HCT116 (cell line): ENCODE measurements around the gene SYNE1. TPM values are rescaled to one million over a fixed set of nuclear protein-coding genes. Genes with fewer than 3 reads are reported as not detected.

ENCODE experiments used
- ATAC-seq: fragments of 200-7000 bp; cut with Tn5 transposase; 2 replicates; pipeline ENCODE4 v1.9.1; 2020; ENCODE audit warnings: mild to moderate bottlenecking, moderate library complexity
- BruUV-seq: library from RNA; stranded (reverse); fragments of 400-500 nt; replicated peaks from 2 replicates; lab custom pipeline; 2021; lab: Mats Ljungman, UMichigan
- CTCF ChIA-PET: fragments of 300-600 bp; sonication (Branson Sonifier 250); formaldehyde crosslinking; loops from one replicate; lab custom pipeline; 2021; ENCODE audit warnings: antibody characterized with exemption; lab: Charles Lee
- POLR2A ChIA-PET: fragments of 300-600, 350-600 bp; sonication (Branson Sonifier 250); formaldehyde crosslinking; loops from one replicate; lab custom pipeline; 2021; ENCODE audit warnings: antibody characterized with exemption; lab: Charles Lee
- RAD21 ChIA-PET, 2 experiments: fragments of 300-600 bp; sonication (Branson Sonifier 250); formaldehyde crosslinking; loops; one replicate each; lab custom pipeline; 2023; ENCODE audit warnings: low total read pairs in 2 of 2; ENCODE audit not compliant: uncharacterized antibody in 2 of 2, unreplicated experiment in 2 of 2, low non-redundant PET in 1 of 2; lab: Charles Lee
- DNase-seq: peaks from one replicate; pipeline ENCODE4 v3.0.0-alpha.2; 2010; ENCODE audit warnings: low read depth, low spot score
- H2AFZ ChIP-seq: fragments of 200-600 bp; shearing (Covaris generic), sonication (generic); 2 replicates; pipeline ENCODE4 v1.6.1; 2017; ENCODE audit warnings: low read depth, mixed run types, mixed read lengths, antibody characterized with exemption, low read length; ENCODE audit not compliant: poor library complexity, severe bottlenecking
- H3K27ac ChIP-seq: 2 replicates; pipeline ENCODE4 v1.5.1; 2012; ENCODE audit warnings: low read depth, low read length
- H3K27me3 ChIP-seq: fragments of 200-600 bp; sonication (generic); 2 replicates; pipeline ENCODE4 v1.6.1; 2016; ENCODE audit warnings: mixed run types, low read length, mixed read lengths; ENCODE audit not compliant: insufficient read depth
- H3K36me3 ChIP-seq, 2 experiments: fragments of 200-500 bp in 1 of 2; fragments of 200-600 bp in 1 of 2; sonication (Bioruptor generic) in 1 of 2; sonication (generic) in 1 of 2; 2 replicates each; pipeline versions ENCODE4 v1.5.1 to v1.6.1; 2014 to 2016; ENCODE audit warnings: low read length in 2 of 2, inconsistent platforms in 1 of 2, mixed read lengths in 1 of 2, mixed run types in 1 of 2; ENCODE audit not compliant: insufficient read depth in 2 of 2, control insufficient read depth in 1 of 2
- H3K4me1 ChIP-seq, 2 experiments: fragments of 200-600 bp in 1 of 2; sonication (generic) in 1 of 2; 2 replicates each; pipeline versions ENCODE4 v1.5.1 to v1.6.1; 2012 to 2017; ENCODE audit warnings: low read length in 2 of 2, inconsistent platforms in 1 of 2, mild to moderate bottlenecking in 1 of 2, mixed read lengths in 1 of 2, mixed run types in 1 of 2, moderate library complexity in 1 of 2; ENCODE audit not compliant: insufficient read depth in 2 of 2, control insufficient read depth in 1 of 2
- H3K4me2 ChIP-seq: fragments of 200-600 bp; sonication (generic); 2 replicates; pipeline ENCODE4 v1.6.1; 2017; ENCODE audit warnings: mixed run types, low read length, mixed read lengths
- H3K4me3 ChIP-seq, 2 experiments: fragments of 200-600 bp in 1 of 2; sonication (generic) in 1 of 2; replicated peaks in 1 of 2; 2 replicates each; pipeline ENCODE4 v1.5.1; 2011 to 2016; ENCODE audit warnings: low read length in 2 of 2, control low read depth in 1 of 2, low read depth in 1 of 2, mild to moderate bottlenecking in 1 of 2, mixed read lengths in 1 of 2, mixed run types in 1 of 2
- H3K79me2 ChIP-seq: fragments of 200-600 bp; sonication (generic); 2 replicates; pipeline ENCODE4 v1.6.1; 2017; ENCODE audit warnings: mild to moderate bottlenecking, mixed run types, low read length, moderate library complexity, mixed read lengths; ENCODE audit not compliant: insufficient read depth
- H3K9ac ChIP-seq: fragments of 200-600 bp; sonication (generic); 2 replicates; pipeline ENCODE4 v1.6.1; 2016; ENCODE audit warnings: low read length, mixed read lengths
- H3K9me2 ChIP-seq: fragments of 200-600 bp; sonication (generic), shearing (Covaris generic); 2 replicates; pipeline ENCODE4 v1.6.1; 2017; ENCODE audit warnings: mixed run types, mild to moderate bottlenecking, moderate library complexity; ENCODE audit not compliant: insufficient read depth
- H3K9me3 ChIP-seq, 2 experiments: fragments of 200-500 bp in 1 of 2; fragments of 200-600 bp in 1 of 2; sonication (Bioruptor generic) in 1 of 2; sonication (generic) in 1 of 2; 2 replicates each; pipeline ENCODE4 v1.6.1; 2014 to 2017; ENCODE audit warnings: low read length in 2 of 2, mixed read lengths in 2 of 2, inconsistent platforms in 1 of 2, low read depth in 1 of 2, mild to moderate bottlenecking in 1 of 2, mixed run types in 1 of 2, moderate library complexity in 1 of 2; ENCODE audit not compliant: control insufficient read depth in 1 of 2, insufficient read depth in 1 of 2
- H4K20me1 ChIP-seq: fragments of 200-600 bp; sonication (generic), shearing (Covaris generic); 2 replicates; pipeline ENCODE4 v1.6.1; 2017; ENCODE audit warnings: mixed run types, mild to moderate bottlenecking, moderate library complexity; ENCODE audit not compliant: insufficient read depth
- EZH2 ChIP-seq: fragments of 200-600 bp; sonication (generic); IDR thresholded peaks from 2 replicates; pipeline ENCODE4 v1.6.1; 2017; ENCODE audit warnings: antibody characterized with exemption, mixed run types
- FOSL1 ChIP-seq: IDR thresholded peaks from 2 replicates; pipeline ENCODE4 v1.6.1; 2012; ENCODE audit warnings: low read depth
- JUND ChIP-seq: IDR thresholded peaks from 2 replicates; pipeline ENCODE4 v1.6.1; 2012
- SRF ChIP-seq: IDR thresholded peaks from 2 replicates; pipeline ENCODE4 v1.6.1; 2012; ENCODE audit warnings: low read depth
- ZFX ChIP-seq: fragments of 450-650 bp; IDR thresholded peaks from 2 replicates; pipeline ENCODE4 v1.6.1; 2017
- ZNF274 ChIP-seq: fragments of 200-500 bp; sonication (Bioruptor generic); IDR thresholded peaks from 2 replicates; pipeline ENCODE4 v1.6.1; 2014; ENCODE audit warnings: mild to moderate bottlenecking, low read depth, low read length, inconsistent platforms
- intact Hi-C: fragments of 100-400 bp; cut with micrococcal nuclease; formaldehyde crosslinking; loops from 2 replicates; pipeline ENCODE4 v1.10.0; 2022
- total RNA-seq: library from RNA; stranded (reverse); gene quantifications from one replicate; pipeline ENCODE4 v1.2.1, GENCODE V29; 2021; ENCODE audit not compliant: unreplicated experiment
- TF ChIP-seq, protein P1 (sequence below): IDR thresholded peaks from 2 replicates; pipeline ENCODE4 v1.6.1; 2012
- TF ChIP-seq, protein P2 (sequence below): IDR thresholded peaks from 2 replicates; pipeline ENCODE4 v1.6.1; 2012; ENCODE audit warnings: low read depth

SYNE1 gene
- total RNA-seq, 1 experiment from 2014 or later = 5.4 TPM

DNA sequence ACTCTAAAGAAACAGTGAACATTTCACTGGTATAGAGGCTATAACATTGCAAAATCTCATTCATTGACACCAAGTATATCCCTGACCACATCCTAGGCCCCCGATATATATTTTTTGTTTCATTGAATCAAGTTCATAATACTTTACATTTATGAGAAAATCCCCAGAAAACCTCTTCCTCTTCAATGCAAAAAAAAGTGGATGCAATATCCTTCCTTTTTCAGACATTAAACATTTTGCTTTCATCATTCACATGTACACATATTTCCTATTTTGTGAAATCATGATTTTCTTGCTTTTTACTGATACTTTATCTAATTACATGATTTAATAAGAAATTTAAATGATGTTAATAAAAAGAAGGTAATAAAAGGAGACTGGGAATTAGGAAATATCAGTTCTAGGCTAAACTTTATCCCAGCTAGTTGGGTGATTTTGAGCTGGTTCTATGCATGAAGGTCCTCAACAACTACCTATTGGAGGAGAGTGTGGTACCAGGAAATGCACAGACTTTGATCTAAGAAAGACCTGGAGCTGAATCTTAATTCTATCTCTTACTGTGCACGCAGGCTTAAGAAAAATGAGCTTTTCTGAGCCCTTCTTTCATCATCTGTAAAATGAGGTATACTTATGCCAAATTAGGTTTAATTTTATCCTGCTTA, 4.9 kb downstream of the SYNE1 start:
- Histone ChIP-seq H2AFZ (no peak overlapping the region), H3K4me1 (no peaks in the 10 kb centered on the region), H3K27me3 (no peaks in the 10 kb centered on the region), H3K36me3 (no peaks in the 10 kb centered on the region), H3K9ac (no peak overlapping the region), H4K20me1 (no peaks in the 10 kb centered on the region), H3K9me2 (no peaks in the 10 kb centered on the region), H3K4me2 (no peak overlapping the region), H3K27ac (no peak overlapping the region), H3K4me3 (no peak overlapping the region), H3K79me2 (no peaks in the 10 kb centered on the region), H3K9me3 (no peaks in the 10 kb centered on the region)
- no peak for DNase-seq
- TF ChIP-seq ZNF274 (no peak), ZFX (no peak), SRF (no peak), FOSL1 (no peak), JUND (no peak), EZH2 (no peak)
- TF ChIP-seq, protein P1, sequence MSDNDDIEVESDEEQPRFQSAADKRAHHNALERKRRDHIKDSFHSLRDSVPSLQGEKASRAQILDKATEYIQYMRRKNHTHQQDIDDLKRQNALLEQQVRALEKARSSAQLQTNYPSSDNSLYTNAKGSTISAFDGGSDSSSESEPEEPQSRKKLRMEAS = no peak
- TF ChIP-seq, protein P2, sequence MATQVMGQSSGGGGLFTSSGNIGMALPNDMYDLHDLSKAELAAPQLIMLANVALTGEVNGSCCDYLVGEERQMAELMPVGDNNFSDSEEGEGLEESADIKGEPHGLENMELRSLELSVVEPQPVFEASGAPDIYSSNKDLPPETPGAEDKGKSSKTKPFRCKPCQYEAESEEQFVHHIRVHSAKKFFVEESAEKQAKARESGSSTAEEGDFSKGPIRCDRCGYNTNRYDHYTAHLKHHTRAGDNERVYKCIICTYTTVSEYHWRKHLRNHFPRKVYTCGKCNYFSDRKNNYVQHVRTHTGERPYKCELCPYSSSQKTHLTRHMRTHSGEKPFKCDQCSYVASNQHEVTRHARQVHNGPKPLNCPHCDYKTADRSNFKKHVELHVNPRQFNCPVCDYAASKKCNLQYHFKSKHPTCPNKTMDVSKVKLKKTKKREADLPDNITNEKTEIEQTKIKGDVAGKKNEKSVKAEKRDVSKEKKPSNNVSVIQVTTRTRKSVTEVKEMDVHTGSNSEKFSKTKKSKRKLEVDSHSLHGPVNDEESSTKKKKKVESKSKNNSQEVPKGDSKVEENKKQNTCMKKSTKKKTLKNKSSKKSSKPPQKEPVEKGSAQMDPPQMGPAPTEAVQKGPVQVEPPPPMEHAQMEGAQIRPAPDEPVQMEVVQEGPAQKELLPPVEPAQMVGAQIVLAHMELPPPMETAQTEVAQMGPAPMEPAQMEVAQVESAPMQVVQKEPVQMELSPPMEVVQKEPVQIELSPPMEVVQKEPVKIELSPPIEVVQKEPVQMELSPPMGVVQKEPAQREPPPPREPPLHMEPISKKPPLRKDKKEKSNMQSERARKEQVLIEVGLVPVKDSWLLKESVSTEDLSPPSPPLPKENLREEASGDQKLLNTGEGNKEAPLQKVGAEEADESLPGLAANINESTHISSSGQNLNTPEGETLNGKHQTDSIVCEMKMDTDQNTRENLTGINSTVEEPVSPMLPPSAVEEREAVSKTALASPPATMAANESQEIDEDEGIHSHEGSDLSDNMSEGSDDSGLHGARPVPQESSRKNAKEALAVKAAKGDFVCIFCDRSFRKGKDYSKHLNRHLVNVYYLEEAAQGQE = no peak
- intact Hi-C loops = no loop called here
- CTCF ChIA-PET = no interaction called here
- no peak for ATAC-seq
- no TSS peak for BruUV-seq
- RAD21 ChIA-PET = no interaction called here
- POLR2A ChIA-PET = no interaction called here
